ENCODE measurements around the gene POLE. TPM values are rescaled to one million over a fixed set of nuclear protein-coding genes. Genes with fewer than 3 reads are reported as not detected.
A peak's percentile ranks its signal among the peaks of the same experiment; 100 is the strongest.

The POLE gene
- total RNA-seq, 3 donors from 2014 or later = 36.5 to 51.5 (median 43.5) TPM

DNA sequence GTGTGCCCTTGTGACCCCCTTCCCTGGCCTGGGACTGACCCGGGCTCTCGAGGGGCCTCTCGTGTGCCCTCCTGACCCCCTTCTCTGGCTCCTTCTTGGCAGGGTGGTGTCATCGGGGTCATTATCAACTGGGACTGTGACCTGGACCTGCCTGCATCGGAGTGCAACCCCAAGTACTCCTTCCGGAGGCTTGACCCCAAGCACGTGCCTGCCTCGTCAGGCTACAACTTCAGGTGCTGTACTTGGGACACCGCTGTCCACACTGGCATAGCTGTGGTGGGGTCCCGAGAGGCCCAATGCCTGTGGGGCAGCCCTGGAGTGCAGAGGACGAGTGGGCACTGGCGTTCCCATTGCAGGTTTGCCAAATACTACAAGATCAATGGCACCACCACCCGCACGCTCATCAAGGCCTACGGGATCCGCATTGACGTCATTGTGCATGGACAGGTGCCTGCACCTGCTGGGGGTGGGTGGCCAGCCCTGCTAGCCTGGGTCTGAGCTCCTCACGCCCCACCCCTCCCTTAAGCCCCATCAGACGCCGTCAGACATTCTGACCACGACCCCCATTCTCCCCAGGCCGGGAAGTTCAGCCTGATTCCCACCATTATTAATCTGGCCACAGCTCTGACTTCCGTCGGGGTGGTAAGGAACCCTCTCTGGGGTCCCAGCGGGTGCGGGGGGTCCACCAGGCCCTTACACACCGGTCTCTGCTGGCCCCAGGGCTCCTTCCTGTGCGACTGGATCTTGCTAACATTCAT lies 66.1 kb downstream of the POLE start:
- intact Hi-C loops (cut with DNase I; ENCODE audit: low total_unique reads) = no loop called here
- no peak overlapping the region for H3K4me3 ChIP-seq
- peaks cover 8 to 19% of the 10 kb centered on the region in 2 donors for H3K4me1 ChIP-seq
- no peak overlapping the region for H3K27ac ChIP-seq
- peaks cover 12 to 42% of the 10 kb centered on the region in 2 donors for H3K27me3 ChIP-seq
- DNase-seq (ENCODE audit: low spot score in 2 of 2) = no peak
- TF ChIP-seq POLR2AphosphoS5 (IDR thresholded peaks at IDR 0.05) = no peak
- TF ChIP-seq POLR2A (IDR thresholded peaks at IDR 0.05) = no peak
- no peak for TF ChIP-seq CTCF (IDR thresholded peaks at IDR 0.05)
- H3K9me3 ChIP-seq = peaks cover 10 to 13% of the 10 kb centered on the region in 2 donors
- H3K36me3 ChIP-seq = no peaks in the 10 kb centered on the region

GRCh38 chr12:132620113-132620898 lies 66.8 kb downstream of the POLE start:
- H3K27ac ChIP-seq = no peak overlapping the region
- intact Hi-C loops (cut with DNase I; ENCODE audit: low total_unique reads) = no loop called here
- H3K4me3 ChIP-seq = no peak overlapping the region
- H3K9me3 ChIP-seq = peaks cover 10 to 17% of the 10 kb centered on the region in 2 donors
- H3K36me3 ChIP-seq = no peaks in the 10 kb centered on the region
- no peak for TF ChIP-seq POLR2AphosphoS5 (IDR thresholded peaks at IDR 0.05)
- no peak for TF ChIP-seq POLR2A (IDR thresholded peaks at IDR 0.05)
- no peak for TF ChIP-seq CTCF (IDR thresholded peaks at IDR 0.05)
- DNase-seq (ENCODE audit: low spot score in 2 of 2) = no peak
- peaks cover 8 to 19% of the 10 kb centered on the region in 2 donors for H3K4me1 ChIP-seq
- peaks cover 12 to 49% of the 10 kb centered on the region in 2 donors for H3K27me3 ChIP-seq

- intact Hi-C loops (cut with DNase I; ENCODE audit: low total_unique reads) = loop anchor here (10.0 kb wide), 1 partner anchor 205 kb away; no protein-coding TSS in a partner anchor
- H3K27ac ChIP-seq = no peak overlapping the region
- TF ChIP-seq POLR2AphosphoS5 (IDR thresholded peaks at IDR 0.05) (no peak), POLR2A (IDR thresholded peaks at IDR 0.05) (no peak), CTCF (IDR thresholded peaks at IDR 0.05) (no peak)
- peaks cover 10 to 17% of the 10 kb centered on the region in 2 donors for H3K9me3 ChIP-seq
- H3K36me3 ChIP-seq = no peaks in the 10 kb centered on the region
- DNase-seq (ENCODE audit: low spot score in 2 of 2) = no peak
- peaks cover 12 to 55% of the 10 kb centered on the region in 2 donors for H3K27me3 ChIP-seq
- H3K4me3 ChIP-seq = no peak overlapping the region
- H3K4me1 ChIP-seq = peaks cover 8 to 19% of the 10 kb centered on the region in 2 donors
Measured at GRCh38 chr12:132619386-132620112, 67.6 kb downstream of the POLE start.

- DNase-seq (ENCODE audit: low spot score in 2 of 2) = no peak
- Histone ChIP-seq H3K4me1 (peaks cover 8 to 19% of the 10 kb centered on the region in 2 donors), H3K36me3 (no peaks in the 10 kb centered on the region), H3K27ac (no peak overlapping the region), H3K4me3 (peak overlapping the region in 1 of 3 donors; percentile 59), H3K9me3 (peaks cover 10 to 17% of the 10 kb centered on the region in 2 donors), H3K27me3 (peaks cover 12 to 55% of the 10 kb centered on the region in 2 donors)
- TF ChIP-seq POLR2A (IDR thresholded peaks at IDR 0.05) = no peak
- intact Hi-C loops (cut with DNase I; ENCODE audit: low total_unique reads) = loop anchor here (10.0 kb wide), 1 partner anchor 204 kb away; no protein-coding TSS in a partner anchor
Measured at GRCh38 chr12:132619071-132619385, 68.1 kb downstream of the POLE start.

DNA sequence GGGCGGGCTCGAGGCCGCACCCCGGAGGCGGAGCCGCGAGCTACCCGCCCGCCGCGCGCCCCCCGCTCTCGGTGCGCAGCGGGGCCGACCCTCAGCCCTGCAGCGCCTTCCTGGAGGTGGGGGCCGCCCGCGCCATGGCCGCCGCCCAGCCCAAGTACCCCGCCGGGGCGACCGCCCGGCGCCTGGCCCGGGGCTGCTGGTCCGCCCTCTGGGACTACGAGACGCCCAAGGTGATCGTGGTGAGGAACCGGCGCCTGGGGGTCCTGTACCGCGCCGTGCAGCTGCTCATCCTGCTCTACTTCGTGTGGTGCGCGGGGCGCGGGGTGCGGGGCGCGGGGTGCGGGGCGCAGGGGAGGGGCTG lies 68.5 kb downstream of the POLE start, which contains the start of gene P2RX2:
Gene P2RX2 (plus strand): TSS at position 94 of the 361 bp plus-strand sequence. CDS start 41 bp downstream, at position 135.
- H3K9me3 ChIP-seq = peaks cover 10 to 17% of the 10 kb centered on the region in 2 donors
- H3K27ac ChIP-seq = no peak within 1 kb of the TSS
- peak within 1 kb of the TSS in 2 of 3 donors; percentile 36 to 59 for H3K4me3 ChIP-seq
- no peak for DNase-seq (ENCODE audit: low spot score in 2 of 2)
- peaks cover 12 to 55% of the 10 kb centered on the region in 2 donors for H3K27me3 ChIP-seq
- no peaks in the 10 kb centered on the region for H3K36me3 ChIP-seq
- TF ChIP-seq CTCF (IDR thresholded peaks at IDR 0.05) (no peak), POLR2AphosphoS5 (IDR thresholded peaks at IDR 0.05) (no peak), POLR2A (IDR thresholded peaks at IDR 0.05) (no peak)
- H3K4me1 ChIP-seq = peaks cover 8 to 19% of the 10 kb centered on the region in 2 donors
- intact Hi-C loops (cut with DNase I; ENCODE audit: low total_unique reads) = loop anchor here (10.0 kb wide), 1 partner anchor 204 kb away; no protein-coding TSS in a partner anchor

All from breast epithelium (tissue), 4 donors.